Right lobe of liver (tissue), 4 donors: Measurements from ENCODE around the gene GRXCR2.

Source experiments
- POLR2A ChIP-seq: fragments of 450-650 bp; IDR thresholded peaks from one replicate; pipeline ENCODE4 v1.6.1; 2017; ENCODE audit warnings: antibody characterized with exemption, mild to moderate bottlenecking
- TF ChIP-seq, protein P1 (sequence below), 4 donors: fragments of 200-600 bp in 3 of 4; fragments of 450-650 bp in 1 of 4; IDR thresholded peaks; one replicate each; pipeline versions ENCODE4 v1.5.1 to v1.8.0; 2016 to 2022; ENCODE audit warnings: antibody characterized with exemption in 4 of 4, mild to moderate bottlenecking in 2 of 4
- donor health status: DM: no; HTN: no; CAD: no.
- donor health status: DM: no; HTN: no; CAD: no.
- donor health status: DM: no; HTN: yes; CAD: no.

DNA sequence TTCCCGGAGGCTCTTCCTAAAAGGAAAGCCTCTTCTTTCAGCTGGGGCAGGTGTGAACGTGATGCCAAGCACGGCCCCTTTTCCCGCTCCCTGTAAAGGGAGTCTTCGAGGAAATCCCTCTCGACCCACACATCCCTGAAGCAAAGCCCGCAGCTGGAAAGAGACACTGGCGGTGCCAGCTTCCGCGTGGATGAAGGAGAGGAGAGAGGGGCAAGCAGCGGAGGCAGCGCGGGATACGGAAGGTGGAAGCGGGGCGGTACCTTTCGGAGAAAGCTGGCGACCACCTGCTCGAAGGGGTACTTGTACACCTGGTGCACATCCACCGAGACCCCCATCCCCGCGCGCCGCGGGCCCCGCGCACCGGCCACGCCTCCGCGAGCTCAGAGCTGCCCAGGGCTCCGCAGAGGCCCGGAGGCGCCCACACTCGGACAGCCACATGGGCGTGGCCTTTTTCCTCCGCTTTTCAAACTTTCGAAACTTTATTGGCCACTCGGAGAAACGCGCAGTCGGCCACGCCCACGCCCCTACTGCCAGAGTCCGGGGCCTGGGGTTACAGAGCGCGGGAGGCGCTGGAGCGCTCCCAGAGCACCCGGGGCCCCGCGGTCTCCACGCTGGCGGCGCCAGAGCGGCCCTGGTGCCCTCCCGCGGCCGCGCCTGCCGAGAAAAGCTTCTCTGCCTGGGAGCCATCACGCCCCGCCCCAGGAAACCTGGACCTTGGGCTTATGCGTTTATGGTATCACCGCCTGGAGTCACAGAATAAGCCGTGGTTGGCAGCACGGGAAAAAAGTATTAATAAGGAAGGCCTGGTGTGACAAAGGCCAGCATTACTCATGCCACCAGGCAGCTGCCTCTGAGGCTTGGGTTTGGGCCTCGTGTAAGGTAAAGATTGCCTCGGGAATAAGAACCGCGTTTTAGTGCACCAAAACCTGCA lies 37.6 kb downstream of the GRXCR2 start, which contains the start of gene PRELID2:
- TF ChIP-seq, protein P1, sequence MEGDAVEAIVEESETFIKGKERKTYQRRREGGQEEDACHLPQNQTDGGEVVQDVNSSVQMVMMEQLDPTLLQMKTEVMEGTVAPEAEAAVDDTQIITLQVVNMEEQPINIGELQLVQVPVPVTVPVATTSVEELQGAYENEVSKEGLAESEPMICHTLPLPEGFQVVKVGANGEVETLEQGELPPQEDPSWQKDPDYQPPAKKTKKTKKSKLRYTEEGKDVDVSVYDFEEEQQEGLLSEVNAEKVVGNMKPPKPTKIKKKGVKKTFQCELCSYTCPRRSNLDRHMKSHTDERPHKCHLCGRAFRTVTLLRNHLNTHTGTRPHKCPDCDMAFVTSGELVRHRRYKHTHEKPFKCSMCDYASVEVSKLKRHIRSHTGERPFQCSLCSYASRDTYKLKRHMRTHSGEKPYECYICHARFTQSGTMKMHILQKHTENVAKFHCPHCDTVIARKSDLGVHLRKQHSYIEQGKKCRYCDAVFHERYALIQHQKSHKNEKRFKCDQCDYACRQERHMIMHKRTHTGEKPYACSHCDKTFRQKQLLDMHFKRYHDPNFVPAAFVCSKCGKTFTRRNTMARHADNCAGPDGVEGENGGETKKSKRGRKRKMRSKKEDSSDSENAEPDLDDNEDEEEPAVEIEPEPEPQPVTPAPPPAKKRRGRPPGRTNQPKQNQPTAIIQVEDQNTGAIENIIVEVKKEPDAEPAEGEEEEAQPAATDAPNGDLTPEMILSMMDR (IDR thresholded peaks at IDR 0.05): peak in 2 of 4 donors; percentile 15 to 29
- peak; percentile 81 for TF ChIP-seq POLR2A
